ENCODE results near the gene OAS2.

The OAS2 gene

GRCh38 chr12:112978163-112979040, at the start of gene OAS2:
OAS2 (plus strand) TSS chr12:112978519; CDS start chr12:112978609, 90 bp downstream.
- DNase-seq, result no peak

- no peak for DNase-seq
Measured at GRCh38 chr12:112928978-112929377, 49.3 kb upstream of the OAS2 start.

DNA sequence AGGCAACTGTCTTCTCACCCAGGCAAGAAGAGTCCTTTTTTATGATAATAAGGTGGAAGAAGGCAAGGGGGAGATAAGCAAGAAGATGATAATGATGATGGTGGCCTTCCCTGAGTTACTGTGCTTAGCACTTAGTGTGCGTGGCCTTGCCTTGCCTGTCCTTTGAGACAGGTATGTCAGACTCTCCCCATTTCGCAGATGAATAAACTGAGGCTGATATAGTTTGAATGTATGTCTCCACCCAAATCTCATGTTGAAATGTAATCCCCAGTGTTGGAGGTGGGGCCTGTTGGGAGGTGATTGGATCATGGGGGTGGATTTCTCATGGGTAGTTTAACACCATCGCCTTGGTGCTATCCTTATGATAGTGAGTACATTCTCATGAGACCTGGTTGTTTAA, 48.6 kb upstream of the OAS2 start:
- no peak for DNase-seq

- no peak for DNase-seq
Measured at GRCh38 chr12:112930350-112930749, 48.0 kb upstream of the OAS2 start.

DNA sequence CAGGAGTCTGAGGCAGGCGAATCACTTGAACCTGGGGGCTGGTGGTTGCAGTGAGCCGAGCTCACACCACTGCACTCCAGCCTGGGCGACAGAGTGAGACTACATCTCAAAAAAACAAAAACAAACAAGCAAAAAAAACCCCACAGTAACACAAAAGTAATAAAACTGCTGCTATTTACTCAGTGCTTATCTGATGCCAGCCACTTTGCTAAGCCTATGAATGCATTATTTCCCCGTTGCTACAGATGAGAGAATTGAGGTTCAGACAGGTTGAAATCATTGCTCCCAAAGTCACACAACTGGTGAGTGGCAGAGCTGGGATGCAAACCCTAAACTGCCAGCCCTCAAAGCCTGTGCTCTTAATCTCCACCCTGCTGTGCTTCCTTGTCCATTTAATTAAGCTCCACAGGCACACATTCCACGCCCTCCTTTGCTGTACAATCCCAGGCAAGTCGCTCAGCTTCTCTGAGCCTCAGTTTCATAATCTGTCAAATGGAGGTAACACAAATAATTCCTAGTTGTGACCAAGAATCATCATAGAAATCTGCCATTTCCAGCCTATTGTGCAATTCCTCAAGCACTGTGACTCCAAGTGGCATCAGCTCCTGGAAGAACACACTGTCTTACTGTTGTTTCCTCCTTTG, 45.7 kb upstream of the OAS2 start:
- DNase-seq, result no peak

GRCh38 chr12:112933129-112933505, 45.2 kb upstream of the OAS2 start:
- no peak for DNase-seq

DNA sequence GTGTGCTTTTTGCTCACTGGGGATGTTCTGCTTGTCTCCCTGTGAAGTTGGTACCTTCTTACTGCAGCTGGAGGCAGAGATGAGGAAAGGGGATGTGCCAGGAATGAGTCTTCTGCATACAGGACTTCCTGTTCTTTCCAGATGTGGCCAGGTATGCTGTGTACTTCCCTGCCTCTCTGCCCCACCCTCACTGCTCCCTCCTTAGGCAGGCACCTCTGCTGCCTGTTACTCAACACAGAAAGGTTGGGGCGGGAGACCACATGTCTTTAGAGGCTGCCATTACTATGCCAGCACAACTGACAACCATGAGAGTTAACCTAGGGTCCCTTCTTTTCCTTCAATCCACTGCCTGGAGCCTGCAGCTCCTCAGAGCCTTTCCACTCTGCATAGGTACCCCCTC, 42.1 kb upstream of the OAS2 start:
- DNase-seq, result no peak

DNA sequence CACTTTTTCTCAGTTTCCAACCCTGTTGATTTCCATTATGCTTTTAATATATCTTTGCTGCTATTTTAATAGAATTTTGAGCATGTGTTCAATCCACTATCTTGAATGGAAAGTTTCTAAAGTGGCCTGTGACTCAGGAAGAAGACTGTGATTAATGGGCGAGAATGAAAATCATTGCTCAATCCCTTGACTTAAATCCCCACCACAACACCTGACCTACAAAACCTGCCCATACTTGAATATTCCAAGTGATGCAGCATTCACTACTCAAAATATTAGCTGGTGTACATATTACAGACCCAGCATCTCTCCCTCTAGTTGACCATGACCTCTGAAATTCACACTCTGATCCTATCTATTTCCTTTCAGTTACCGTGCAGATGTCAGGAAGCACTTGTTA, 41.4 kb upstream of the OAS2 start:
- DNase-seq, result no peak

GRCh38 chr12:112937741-112938719, 40.3 kb upstream of the OAS2 start, which contains the start of gene OAS3:
OAS3 (plus strand) TSS chr12:112938474; CDS start chr12:112938531, 57 bp downstream.
- peak; percentile 49 for DNase-seq

GRCh38 chr12:112938751-112939150, 39.6 kb upstream of the OAS2 start:
- no peak for DNase-seq

DNA sequence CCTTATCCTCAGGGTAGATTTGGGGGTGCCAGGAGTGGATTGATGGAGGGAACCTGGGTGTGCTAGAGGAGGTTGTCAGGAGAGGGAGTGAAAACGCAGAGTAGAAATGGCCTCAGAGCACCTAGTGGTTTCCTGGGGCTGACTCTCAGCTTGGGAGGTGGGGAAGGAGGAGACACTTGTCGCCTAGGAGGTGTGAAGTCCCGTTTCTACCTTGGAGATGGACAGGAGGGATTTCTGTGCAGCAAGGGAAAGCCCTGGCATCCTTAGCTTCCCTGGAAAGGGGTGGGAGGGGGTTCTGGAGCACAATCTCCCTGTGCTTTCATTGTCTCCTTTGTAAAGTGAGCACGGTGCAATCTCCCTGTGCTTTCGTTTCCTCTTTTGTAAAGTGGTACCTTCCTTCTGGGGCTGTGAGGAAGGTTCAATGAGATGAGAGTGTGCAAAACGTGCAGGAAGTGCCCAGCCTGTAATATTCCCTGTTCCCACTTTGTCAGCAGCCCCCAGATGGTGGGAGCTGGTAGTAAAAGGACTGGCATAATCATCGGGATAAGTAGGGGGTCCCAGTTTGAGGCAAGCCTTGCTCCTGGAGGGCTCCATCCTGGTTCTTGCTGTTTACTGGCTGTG, 38.4 kb upstream of the OAS2 start:
- no peak for DNase-seq

GRCh38 chr12:112941528-112942335, 36.6 kb upstream of the OAS2 start:
- no peak for DNase-seq

DNA sequence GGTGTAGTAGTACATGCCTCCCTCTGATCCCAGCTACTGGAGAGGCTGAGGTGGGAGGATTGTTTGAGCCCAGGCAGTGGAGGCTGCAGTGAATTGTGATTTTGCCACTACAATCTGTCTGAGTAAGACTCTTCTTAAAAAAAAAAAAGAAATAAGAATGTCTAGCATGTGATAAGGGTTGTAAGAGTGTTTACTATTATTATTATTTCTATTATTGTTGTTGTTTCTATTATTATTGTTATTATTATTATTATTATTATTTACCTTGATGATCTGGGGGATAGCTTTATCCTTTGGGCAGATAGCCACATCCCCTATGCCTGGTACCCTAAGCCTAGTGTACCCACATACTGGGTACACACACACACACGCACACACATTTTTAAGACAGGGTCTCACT, 35.7 kb upstream of the OAS2 start:
- no peak for DNase-seq

DNA sequence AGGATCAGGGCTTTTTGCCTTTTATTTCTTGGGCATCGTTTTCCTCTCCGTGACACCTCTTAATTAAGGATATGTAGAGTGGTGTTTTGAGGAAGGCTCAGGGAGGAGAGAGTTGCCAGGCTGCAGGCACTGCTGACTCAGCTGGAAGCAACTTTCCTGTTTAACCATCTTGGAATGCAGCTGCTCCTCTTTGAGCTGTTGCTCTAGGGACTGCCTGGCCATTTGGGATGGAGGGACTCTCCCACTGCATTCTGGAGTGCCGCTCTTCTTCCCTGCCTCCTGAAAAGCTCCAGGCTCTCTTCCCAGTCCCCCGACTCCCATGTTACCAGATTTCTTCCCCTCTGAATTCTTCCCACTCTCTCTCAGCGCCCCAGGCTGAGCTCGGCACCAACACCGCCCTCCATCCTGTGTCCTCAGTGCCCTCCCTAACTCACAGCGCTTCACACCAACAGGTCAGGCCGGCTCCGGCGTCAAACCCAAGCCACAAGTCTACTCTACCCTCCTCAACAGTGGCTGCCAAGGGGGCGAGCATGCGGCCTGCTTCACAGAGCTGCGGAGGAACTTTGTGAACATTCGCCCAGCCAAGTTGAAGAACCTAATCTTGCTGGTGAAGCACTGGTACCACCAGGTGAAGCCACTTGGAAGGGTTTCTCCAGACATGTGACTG, 34.2 kb upstream of the OAS2 start:
- DNase-seq, result no peak

DNA sequence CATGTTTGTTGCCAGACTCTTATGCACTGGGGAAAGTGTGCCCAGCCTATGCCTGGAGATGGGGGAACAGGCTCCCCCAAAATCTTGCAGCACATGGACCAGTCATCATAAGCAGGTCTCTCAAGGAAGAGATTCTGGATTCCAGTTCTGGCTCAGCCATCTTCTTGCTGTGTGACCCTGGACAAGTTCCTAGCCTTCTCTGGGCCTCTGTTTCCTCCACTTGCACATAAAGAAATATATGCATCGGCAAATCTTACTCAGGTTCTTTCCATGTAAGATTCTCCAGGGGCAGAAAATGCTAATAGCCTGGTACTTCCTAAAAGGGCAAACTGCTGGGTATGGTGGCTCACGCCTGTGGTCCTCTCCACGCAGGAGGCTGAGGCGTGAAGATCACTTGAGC, 32.8 kb upstream of the OAS2 start:
- DNase-seq, result no peak

GRCh38 chr12:112946236-112947000, 31.9 kb upstream of the OAS2 start:
- DNase-seq, result no peak

DNA sequence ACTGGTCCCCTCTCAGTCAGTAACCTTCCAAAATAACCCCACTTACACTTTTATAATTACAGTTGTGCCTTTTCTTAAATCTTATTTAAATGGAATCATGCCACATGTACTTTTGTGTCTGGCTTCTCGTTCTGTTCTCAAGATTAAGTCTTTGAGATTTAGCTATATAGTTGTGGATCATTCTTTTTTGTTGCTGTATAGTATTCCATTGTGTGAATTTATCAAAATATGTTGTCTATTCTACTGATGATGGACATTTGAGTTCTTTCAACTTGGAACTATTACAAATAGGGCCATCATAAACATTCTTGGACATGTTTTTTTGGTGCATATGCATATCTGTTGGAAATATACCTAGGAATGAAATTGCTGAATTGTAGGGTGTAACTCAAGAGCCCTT, 31.0 kb upstream of the OAS2 start:
- no peak for DNase-seq

GRCh38 chr12:112947761-112948160, 30.6 kb upstream of the OAS2 start:
- no peak for DNase-seq

GRCh38 chr12:112948806-112949205, 29.5 kb upstream of the OAS2 start:
- DNase-seq, result no peak

DNA sequence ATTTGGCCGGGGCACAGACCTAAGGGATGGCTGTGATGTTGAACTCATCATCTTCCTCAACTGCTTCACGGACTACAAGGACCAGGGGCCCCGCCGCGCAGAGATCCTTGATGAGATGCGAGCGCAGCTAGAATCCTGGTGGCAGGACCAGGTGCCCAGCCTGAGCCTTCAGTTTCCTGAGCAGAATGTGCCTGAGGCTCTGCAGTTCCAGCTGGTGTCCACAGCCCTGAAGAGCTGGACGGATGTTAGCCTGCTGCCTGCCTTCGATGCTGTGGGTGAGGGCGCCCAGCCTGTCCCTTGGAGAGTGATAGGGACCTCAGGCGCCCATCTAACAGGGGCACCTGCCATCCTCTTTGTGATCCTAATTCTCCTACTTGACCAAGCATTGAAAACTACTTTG, 27.6 kb upstream of the OAS2 start:
- no peak for DNase-seq
